Gastroesophageal sphincter (tissue), 3 donors: Measurements from ENCODE around the gene CARS2.

Experiments
- CTCF ChIP-seq, 4 experiments: fragments of 200-600 bp in 2 of 4; fragments of 450-650 bp in 2 of 4; sonication (generic) in 1 of 4; IDR thresholded peaks; one replicate each; pipeline ENCODE4 v1.5.1; 2017 to 2019; ENCODE audit warnings: antibody characterized with exemption in 4 of 4, mild to moderate bottlenecking in 2 of 4, moderate library complexity in 2 of 4
- POLR2A ChIP-seq, 2 donors: fragments of 450-650 bp; IDR thresholded peaks; one replicate each; pipeline ENCODE4 v1.6.1; 2017; ENCODE audit warnings: antibody characterized with exemption in 2 of 2, mild to moderate bottlenecking in 2 of 2, moderate library complexity in 1 of 2

GRCh38 chr13:110647365-110647737, 58.6 kb downstream of the CARS2 start:
- TF ChIP-seq POLR2A (IDR thresholded peaks at IDR 0.05) (no peak), CTCF (IDR thresholded peaks at IDR 0.05) (no peak)
